ENCODE measurements around the gene PTDSS2. TPM values are rescaled to one million over a fixed set of nuclear protein-coding genes. Genes with fewer than 3 reads are reported as not detected.

The PTDSS2 gene
- total RNA-seq, 6 experiments from 2014 or later: 8.4 to 21.9 (median 11.4) TPM

DNA sequence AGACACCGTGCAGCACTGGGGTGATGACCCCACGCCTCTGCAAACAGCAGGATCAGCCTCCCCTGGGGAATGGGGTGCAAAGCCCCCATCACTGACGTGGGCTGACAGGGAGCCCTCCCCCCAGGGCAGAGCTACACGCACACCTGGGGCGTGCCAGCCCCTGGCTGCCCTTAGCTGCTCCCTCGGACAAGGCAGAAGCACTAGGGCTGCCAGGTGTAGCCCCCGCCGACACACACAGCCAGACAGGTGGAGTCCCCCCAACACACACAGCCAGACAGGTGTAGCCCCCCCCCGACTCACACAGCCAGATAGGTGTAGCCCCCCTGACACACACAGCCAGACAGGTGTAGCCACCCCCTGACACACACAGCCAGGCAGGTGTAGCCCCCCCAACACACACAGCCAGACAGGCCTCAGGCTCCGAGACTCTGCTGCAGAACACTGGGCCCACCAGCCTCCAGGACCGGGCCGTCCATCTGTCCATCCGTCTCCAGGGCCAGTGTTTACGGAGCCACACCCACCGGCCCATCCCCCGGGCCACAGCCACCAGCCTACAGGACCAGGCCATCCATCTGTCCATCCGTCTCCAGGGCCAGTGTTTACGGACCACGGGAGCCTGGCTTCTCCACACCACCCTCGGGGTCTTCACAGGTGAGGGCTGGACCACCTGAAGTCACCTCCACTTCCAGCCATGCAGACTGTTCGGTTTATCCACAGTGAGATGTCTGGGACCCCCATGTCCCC, 11.8 kb upstream of the PTDSS2 start:
- TF ChIP-seq, protein P1, sequence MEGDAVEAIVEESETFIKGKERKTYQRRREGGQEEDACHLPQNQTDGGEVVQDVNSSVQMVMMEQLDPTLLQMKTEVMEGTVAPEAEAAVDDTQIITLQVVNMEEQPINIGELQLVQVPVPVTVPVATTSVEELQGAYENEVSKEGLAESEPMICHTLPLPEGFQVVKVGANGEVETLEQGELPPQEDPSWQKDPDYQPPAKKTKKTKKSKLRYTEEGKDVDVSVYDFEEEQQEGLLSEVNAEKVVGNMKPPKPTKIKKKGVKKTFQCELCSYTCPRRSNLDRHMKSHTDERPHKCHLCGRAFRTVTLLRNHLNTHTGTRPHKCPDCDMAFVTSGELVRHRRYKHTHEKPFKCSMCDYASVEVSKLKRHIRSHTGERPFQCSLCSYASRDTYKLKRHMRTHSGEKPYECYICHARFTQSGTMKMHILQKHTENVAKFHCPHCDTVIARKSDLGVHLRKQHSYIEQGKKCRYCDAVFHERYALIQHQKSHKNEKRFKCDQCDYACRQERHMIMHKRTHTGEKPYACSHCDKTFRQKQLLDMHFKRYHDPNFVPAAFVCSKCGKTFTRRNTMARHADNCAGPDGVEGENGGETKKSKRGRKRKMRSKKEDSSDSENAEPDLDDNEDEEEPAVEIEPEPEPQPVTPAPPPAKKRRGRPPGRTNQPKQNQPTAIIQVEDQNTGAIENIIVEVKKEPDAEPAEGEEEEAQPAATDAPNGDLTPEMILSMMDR (IDR thresholded peaks at IDR 0.05): no peak
- no peak for TF ChIP-seq POLR2A (IDR thresholded peaks at IDR 0.05)
- DNase-seq (no peak), ATAC-seq (no peak)
- no peaks in the 10 kb centered on the region for H3K9me3 ChIP-seq
- H3K4me3 ChIP-seq: no peak overlapping the region
- H3K27ac ChIP-seq: no peak overlapping the region
- 76% methylated on average over 4 of the region's 21 CpGs for WGBS (ENCODE audit: insufficient coverage, low coverage, low lambda C conversion rate, missing lambda C conversion rate)
- no peaks in the 10 kb centered on the region for H3K27me3 ChIP-seq
- intact Hi-C loops (cut with DNase I): no loop called here
- no peaks in the 10 kb centered on the region for H3K36me3 ChIP-seq
- no peaks in the 10 kb centered on the region for H3K4me1 ChIP-seq

DNA sequence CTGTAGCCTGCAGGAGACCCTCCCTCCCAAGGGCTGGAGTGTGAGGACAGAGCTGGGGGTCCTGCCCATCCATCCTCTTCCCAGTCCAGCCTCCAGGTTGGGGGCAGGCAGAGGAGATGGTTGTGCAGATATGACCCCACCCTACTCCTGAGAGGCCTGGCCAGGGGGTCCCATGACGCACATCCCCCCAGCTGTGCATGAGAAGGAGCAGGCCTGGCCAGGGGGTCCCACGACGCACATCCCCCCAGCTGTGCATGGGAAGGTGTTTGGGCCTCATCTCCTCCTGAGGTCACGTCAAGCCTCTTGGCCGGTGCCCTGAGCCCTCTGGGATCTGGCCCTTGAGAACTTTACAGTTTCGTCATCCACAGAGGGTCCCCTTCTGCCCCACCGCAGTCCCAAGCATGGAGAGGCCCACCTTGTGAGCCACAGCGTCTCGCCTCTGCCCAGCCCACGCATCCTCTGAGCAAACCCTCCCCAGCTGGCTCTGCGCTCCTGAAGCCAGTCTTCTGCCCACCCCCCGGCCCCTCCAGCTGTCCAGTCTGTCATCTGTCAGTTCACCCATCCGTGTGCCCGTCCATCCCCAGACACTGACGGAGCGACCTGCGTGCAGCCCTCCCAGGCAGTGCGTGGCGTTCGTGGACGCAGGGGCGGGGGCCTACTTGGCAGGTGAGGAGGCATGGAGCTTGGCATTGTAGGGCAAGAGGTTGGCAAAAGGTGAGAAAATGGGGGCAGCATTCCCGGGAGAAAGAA, 10.6 kb upstream of the PTDSS2 start:
- TF ChIP-seq POLR2A (IDR thresholded peaks at IDR 0.05): no peak
- TF ChIP-seq, protein P1 (IDR thresholded peaks at IDR 0.05): no peak
- Histone ChIP-seq H3K36me3 (no peaks in the 10 kb centered on the region), H3K27ac (no peak overlapping the region), H3K27me3 (no peaks in the 10 kb centered on the region), H3K9me3 (no peaks in the 10 kb centered on the region), H3K4me1 (no peaks in the 10 kb centered on the region), H3K4me3 (no peak overlapping the region)
- no peak for ATAC-seq
- 79% methylated on average over 14 of the region's 23 CpGs for WGBS (ENCODE audit: insufficient coverage, low coverage, low lambda C conversion rate, missing lambda C conversion rate)
- intact Hi-C loops (cut with DNase I): loop anchor here in 1 of 2 donors (5.0 kb wide), 1 partner anchor 32 kb away; no protein-coding TSS in a partner anchor
- DNase-seq: peak in 1 of 3 donors; percentile 43

DNA sequence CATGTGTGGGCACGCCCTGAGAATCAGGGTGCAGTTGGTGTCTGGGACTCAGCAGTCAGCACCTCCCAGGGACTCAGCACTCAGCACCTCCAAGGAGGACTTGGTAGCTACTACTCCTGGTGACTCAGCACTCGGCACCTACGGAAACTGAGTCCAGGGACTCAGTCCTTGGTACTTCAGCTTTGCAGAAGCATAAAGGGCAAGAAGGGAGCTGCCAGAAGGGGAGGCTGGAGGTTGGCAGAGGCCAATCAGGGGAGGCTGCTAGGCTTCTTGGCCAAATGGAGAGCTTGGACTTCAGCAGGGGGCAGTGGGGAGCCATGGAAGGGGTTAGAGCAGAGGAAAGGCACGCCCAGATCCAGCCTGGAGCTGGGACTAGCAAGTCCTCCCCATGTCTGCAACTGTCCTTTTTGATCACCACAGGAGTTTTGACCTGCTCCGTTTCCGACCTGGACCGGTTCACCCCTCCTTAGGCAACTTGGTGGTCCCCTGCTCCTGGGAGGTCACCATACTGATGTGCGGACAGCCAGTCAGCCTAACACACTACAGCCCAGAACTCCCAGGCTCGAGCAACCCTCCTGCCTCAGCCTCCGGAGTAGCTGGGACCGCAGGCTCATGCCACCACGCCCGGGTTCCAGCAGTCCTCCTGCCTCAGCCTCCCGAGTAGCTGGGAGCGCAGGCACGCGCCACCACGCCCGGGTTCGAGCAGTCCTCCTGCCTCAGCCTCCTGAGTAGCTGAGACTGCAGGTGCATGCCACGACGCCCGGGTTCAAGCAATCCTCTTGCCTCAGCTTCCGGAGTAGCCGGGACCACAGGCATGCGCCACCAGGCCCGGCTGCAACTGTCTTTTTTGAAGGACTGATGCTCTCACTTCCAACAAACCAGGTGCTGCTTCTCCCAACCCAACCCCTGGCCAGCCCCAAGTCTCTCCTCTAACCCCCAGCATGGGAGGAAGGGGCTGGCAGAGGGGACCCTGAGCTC, 9.7 kb upstream of the PTDSS2 start:
- 88% methylated on average over 2 of the region's 27 CpGs for WGBS (ENCODE audit: insufficient coverage, low coverage, low lambda C conversion rate, missing lambda C conversion rate)
- Histone ChIP-seq H3K4me3 (no peak overlapping the region), H3K36me3 (no peaks in the 10 kb centered on the region), H3K9me3 (no peaks in the 10 kb centered on the region), H3K27ac (no peak overlapping the region), H3K4me1 (peaks cover 0 to under 1% (median 0%) of the 10 kb centered on the region in 4 donors), H3K27me3 (no peaks in the 10 kb centered on the region)
- TF ChIP-seq, protein P1 (IDR thresholded peaks at IDR 0.05): no peak
- no peak for TF ChIP-seq POLR2A (IDR thresholded peaks at IDR 0.05)
- DNase-seq: peak in 1 of 3 donors; percentile 44
- ATAC-seq: peak; percentile 13 to 42 (median 33)
- intact Hi-C loops (cut with DNase I): loop anchor here in 1 of 2 donors (5.0 kb wide), 1 partner anchor 33 kb away; no protein-coding TSS in a partner anchor

DNA sequence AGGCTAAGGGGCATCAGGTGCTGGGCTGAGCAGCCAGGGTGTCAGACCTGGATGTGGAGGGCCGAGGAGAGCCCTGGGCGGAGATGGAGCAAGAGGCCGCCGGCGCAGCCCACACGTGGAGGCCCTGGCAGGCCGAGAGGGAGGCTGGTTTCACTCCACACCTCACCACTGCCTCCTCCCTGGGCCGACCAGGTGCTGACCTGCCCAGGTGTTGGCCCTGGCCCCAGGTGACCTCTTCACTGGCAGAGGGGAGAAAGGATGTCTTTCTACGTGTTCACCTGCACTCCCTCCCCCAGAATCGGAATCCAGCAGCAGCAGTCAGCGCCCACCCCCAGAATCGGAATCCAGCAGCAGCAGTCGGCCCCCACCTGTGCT, 9.0 kb upstream of the PTDSS2 start:
- Histone ChIP-seq H3K4me1 (peaks cover 0 to 7% (median 0%) of the 10 kb centered on the region in 4 donors), H3K36me3 (no peaks in the 10 kb centered on the region), H3K9me3 (no peaks in the 10 kb centered on the region), H3K4me3 (no peak overlapping the region), H3K27me3 (no peaks in the 10 kb centered on the region), H3K27ac (no peak overlapping the region)
- intact Hi-C loops (cut with DNase I): loop anchor here in 1 of 2 donors (5.0 kb wide), 1 partner anchor 34 kb away; no protein-coding TSS in a partner anchor
- DNase-seq (peak in 2 of 3 donors; percentile 40 to 52), ATAC-seq (no peak)
- no peak for TF ChIP-seq POLR2A (IDR thresholded peaks at IDR 0.05)
- TF ChIP-seq, protein P1 (IDR thresholded peaks at IDR 0.05): no peak
- WGBS (ENCODE audit: insufficient coverage, low coverage, low lambda C conversion rate, missing lambda C conversion rate): 40% methylated on average over 1 of the region's 13 CpGs

Measured in right lobe of liver (tissue), 6 donors.